HG03095 (cell line): ENCODE measurements around the gene PROSER2.

Source experiments
- ATAC-seq: cut with Tn5 transposase; IDR thresholded peaks from one replicate; pipeline ENCODE4 v1.9.1; 2021; ENCODE audit warnings: moderate library complexity; ENCODE audit not compliant: unreplicated experiment

The PROSER2 gene

GRCh38 chr10:11901833-11902475 lies 78.8 kb downstream of the PROSER2 start:
- ATAC-seq = no peak

- ATAC-seq = no peak
Observed at GRCh38 chr10:11902646-11903045, 79.5 kb downstream of the PROSER2 start.

- no peak for ATAC-seq
Observed at GRCh38 chr10:11906714-11907113, 83.6 kb downstream of the PROSER2 start.

DNA sequence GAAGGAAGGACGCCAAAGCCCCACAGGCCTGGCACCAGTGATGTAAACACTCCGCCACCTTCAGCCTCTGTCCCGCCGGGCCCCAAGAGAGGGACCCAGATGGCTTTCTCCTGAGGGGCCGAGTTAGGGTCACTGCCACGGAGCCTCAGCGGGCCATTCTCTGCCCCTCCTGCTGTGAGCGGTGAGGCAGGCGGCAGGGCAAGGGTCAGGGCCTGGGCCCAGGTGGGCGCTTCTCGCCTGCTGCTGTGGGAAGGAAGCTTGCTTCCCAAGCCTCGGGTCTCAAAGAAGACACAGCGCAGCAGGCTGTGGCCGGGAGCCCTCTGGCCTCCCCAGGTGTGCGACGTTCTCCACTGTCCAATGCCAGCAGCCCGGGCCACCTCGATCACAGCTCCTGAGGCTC lies 84.8 kb downstream of the PROSER2 start:
- no peak for ATAC-seq

- no peak for ATAC-seq
Observed at GRCh38 chr10:11908536-11908935, 85.4 kb downstream of the PROSER2 start.

DNA sequence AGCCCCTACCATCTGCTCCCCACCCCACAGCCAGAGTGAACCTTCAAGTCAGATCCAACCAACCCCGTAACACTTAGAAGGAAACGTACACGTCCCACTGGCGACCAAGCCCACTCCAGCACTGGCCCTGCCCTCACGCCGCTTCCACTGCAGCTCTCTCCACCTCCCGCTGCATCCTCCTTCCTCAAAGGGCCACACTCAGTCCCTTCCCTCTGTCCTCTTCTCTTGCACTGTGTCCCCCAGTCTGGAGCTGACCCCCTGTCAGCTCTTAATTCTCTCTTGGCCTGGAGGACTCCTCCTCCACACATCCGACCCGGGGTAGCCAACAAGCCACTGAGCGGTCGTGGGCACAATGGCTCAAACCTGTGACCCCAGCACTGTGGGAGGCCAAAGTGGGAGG lies 85.8 kb downstream of the PROSER2 start:
- no peak for ATAC-seq

GRCh38 chr10:11909618-11910017 lies 86.5 kb downstream of the PROSER2 start:
- no peak for ATAC-seq

- no peak for ATAC-seq
Observed at GRCh38 chr10:11910102-11910501, 86.9 kb downstream of the PROSER2 start.

GRCh38 chr10:11913079-11913641 lies 90.0 kb downstream of the PROSER2 start:
- no peak for ATAC-seq

DNA sequence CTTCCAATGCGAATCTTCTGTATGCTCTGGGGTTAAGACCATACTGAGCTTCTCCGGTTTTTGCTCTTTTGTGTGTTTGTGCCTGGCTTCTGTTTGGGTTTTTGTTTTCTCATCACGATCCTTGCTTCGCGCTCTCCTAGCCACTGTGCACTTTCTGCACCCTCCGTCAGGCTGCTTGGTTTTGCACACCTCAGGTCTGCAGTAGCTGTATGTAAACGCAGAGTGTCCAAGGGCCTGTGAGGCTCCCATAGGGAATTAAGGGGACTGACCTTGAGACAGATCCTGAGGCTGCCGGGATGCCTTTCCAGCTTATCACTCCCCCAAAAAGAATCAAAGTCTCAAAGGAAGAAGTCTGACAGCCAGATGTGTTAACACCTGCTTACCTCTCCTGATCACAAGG lies 95.2 kb downstream of the PROSER2 start:
- ATAC-seq = no peak

- ATAC-seq = no peak
Observed at GRCh38 chr10:11919271-11919670, 96.1 kb downstream of the PROSER2 start.
